Mucosa of rectum (tissue), 2 donors: ENCODE data around the gene PIKFYVE.

Experiments used
- H3K27ac ChIP-seq, 2 donors: one replicate each; pipeline ENCODE4 v1.7.0; 2013; ENCODE audit warnings: inconsistent platforms in 2 of 2, low read depth in 2 of 2, low read length in 2 of 2
- H3K27me3 ChIP-seq, 2 donors: one replicate each; pipeline ENCODE4 v1.7.0; 2013; ENCODE audit warnings: low read length in 2 of 2; ENCODE audit not compliant: control insufficient read depth in 2 of 2, insufficient read depth in 2 of 2
- H3K36me3 ChIP-seq, 2 donors: one replicate each; pipeline ENCODE4 v1.7.0; 2013; ENCODE audit warnings: low read length in 2 of 2; ENCODE audit not compliant: control insufficient read depth in 2 of 2, insufficient read depth in 2 of 2
- H3K4me1 ChIP-seq, 2 donors: one replicate each; pipeline ENCODE4 v1.7.0; 2013; ENCODE audit warnings: low read length in 2 of 2, mild to moderate bottlenecking in 1 of 2; ENCODE audit not compliant: control insufficient read depth in 2 of 2, insufficient read depth in 2 of 2
- H3K4me3 ChIP-seq, 2 donors: one replicate each; pipeline ENCODE4 v1.7.0; 2013; ENCODE audit warnings: low read length in 2 of 2
- H3K9ac ChIP-seq, 2 donors: one replicate each; pipeline ENCODE4 v1.7.0; 2013; ENCODE audit warnings: low read length in 2 of 2, low read depth in 1 of 2, mild to moderate bottlenecking in 1 of 2
- H3K9me3 ChIP-seq, 2 donors: one replicate each; pipeline ENCODE4 v1.7.0; 2013; ENCODE audit warnings: low read length in 2 of 2; ENCODE audit not compliant: control insufficient read depth in 2 of 2
- donor health status: healthy.
- donor health status: Normal muscosa, but diverticular disease.

Gene PIKFYVE

GRCh38 chr2:208296610-208297009, 30.6 kb downstream of the PIKFYVE start:
- H3K4me1 ChIP-seq: no peaks in the 10 kb centered on the region
- H3K9me3 ChIP-seq: no peaks in the 10 kb centered on the region
- H3K36me3 ChIP-seq: peaks cover 20 to 24% of the 10 kb centered on the region in 2 donors
- no peak overlapping the region for H3K9ac ChIP-seq
- no peak overlapping the region for H3K4me3 ChIP-seq
- no peaks in the 10 kb centered on the region for H3K27me3 ChIP-seq
- H3K27ac ChIP-seq: no peak overlapping the region

GRCh38 chr2:208297961-208298360, 31.9 kb downstream of the PIKFYVE start:
- no peaks in the 10 kb centered on the region for H3K4me1 ChIP-seq
- peaks cover 25 to 30% of the 10 kb centered on the region in 2 donors for H3K36me3 ChIP-seq
- H3K9me3 ChIP-seq: no peaks in the 10 kb centered on the region
- no peak overlapping the region for H3K4me3 ChIP-seq
- H3K27me3 ChIP-seq: no peaks in the 10 kb centered on the region
- H3K9ac ChIP-seq: no peak overlapping the region
- H3K27ac ChIP-seq: no peak overlapping the region

DNA sequence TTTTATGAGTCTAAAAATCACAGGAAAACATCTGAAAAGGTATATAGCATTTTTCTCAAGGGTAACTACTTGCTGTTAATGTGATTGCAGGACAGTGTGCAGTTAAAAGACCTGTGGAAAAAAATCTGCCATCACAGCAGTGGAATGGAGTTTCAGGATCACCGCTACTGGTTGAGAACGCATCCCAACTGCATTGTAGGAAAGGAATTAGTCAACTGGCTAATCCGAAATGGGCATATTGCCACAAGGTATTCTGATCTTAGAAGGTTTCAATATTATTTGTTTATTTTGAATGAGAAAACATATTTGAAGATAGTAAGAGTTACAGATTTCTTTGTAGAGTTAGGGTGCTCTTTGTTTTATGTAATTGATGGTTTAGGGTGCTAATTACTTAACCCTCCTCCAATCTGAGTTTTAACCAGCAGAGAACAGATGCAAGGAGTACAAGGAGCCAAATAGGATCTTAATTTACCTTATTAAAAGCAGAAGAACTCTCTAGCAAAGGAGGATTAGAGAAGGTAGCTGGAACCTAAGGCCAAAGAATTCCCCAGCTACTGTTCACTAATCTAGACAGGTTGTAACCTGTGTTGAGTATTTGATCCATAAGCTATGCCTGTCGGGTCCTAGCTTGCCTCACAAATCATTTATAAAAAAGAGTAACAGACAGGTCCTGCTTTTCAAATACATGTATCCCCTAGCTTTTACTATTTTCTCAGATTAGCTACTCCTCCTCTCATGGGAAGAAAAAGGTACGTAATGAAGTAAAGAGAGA, 35.0 kb downstream of the PIKFYVE start:
- H3K9ac ChIP-seq: no peak overlapping the region
- no peak overlapping the region for H3K27ac ChIP-seq
- peaks cover 44 to 46% of the 10 kb centered on the region in 2 donors for H3K36me3 ChIP-seq
- H3K9me3 ChIP-seq: no peaks in the 10 kb centered on the region
- no peaks in the 10 kb centered on the region for H3K4me1 ChIP-seq
- no peaks in the 10 kb centered on the region for H3K27me3 ChIP-seq
- no peak overlapping the region for H3K4me3 ChIP-seq

- H3K36me3 ChIP-seq: peaks cover 43 to 48% of the 10 kb centered on the region in 2 donors
Measured at GRCh38 chr2:208304157-208304556, 38.1 kb downstream of the PIKFYVE start.

DNA sequence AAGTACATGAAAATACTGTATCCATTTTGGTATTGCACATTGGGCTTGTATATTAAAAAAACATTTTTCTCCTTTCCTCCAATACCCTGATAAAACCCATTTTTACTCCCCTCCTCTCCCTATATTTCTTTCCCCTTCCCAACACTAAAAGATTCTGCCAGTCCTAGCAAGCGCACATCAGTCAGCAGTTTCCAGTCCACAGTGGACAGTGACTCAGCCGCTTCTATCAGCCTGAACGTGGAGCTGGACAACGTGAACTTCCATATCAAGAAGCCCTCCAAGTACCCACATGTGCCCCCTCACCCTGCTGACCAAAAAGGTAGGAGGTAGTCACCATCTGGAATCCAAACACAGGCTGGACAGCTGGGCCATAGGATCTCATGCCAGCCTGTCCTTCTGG, 38.6 kb downstream of the PIKFYVE start:
- H3K4me1 ChIP-seq: no peaks in the 10 kb centered on the region
- H3K9me3 ChIP-seq: no peaks in the 10 kb centered on the region
- H3K27ac ChIP-seq: no peak overlapping the region
- H3K27me3 ChIP-seq: no peaks in the 10 kb centered on the region
- H3K4me3 ChIP-seq: no peak overlapping the region
- no peak overlapping the region for H3K9ac ChIP-seq
- peaks cover 43 to 44% of the 10 kb centered on the region in 2 donors for H3K36me3 ChIP-seq

More at GRCh38 chr2:208304157-208304556, 38.1 kb downstream of the PIKFYVE start:
- Histone ChIP-seq H3K27me3 (no peaks in the 10 kb centered on the region), H3K27ac (no peak overlapping the region), H3K9ac (no peak overlapping the region), H3K4me3 (no peak overlapping the region), H3K9me3 (no peaks in the 10 kb centered on the region), H3K4me1 (no peaks in the 10 kb centered on the region)

GRCh38 chr2:208306291-208306690, 40.2 kb downstream of the PIKFYVE start:
- Histone ChIP-seq H3K4me3 (no peak overlapping the region), H3K9me3 (no peaks in the 10 kb centered on the region), H3K9ac (no peak overlapping the region), H3K27ac (no peak overlapping the region), H3K36me3 (peaks cover 33 to 36% of the 10 kb centered on the region in 2 donors), H3K4me1 (no peaks in the 10 kb centered on the region), H3K27me3 (no peaks in the 10 kb centered on the region)

GRCh38 chr2:208311321-208311720, 45.3 kb downstream of the PIKFYVE start:
- Histone ChIP-seq H3K9ac (no peak overlapping the region), H3K27ac (no peak overlapping the region)

DNA sequence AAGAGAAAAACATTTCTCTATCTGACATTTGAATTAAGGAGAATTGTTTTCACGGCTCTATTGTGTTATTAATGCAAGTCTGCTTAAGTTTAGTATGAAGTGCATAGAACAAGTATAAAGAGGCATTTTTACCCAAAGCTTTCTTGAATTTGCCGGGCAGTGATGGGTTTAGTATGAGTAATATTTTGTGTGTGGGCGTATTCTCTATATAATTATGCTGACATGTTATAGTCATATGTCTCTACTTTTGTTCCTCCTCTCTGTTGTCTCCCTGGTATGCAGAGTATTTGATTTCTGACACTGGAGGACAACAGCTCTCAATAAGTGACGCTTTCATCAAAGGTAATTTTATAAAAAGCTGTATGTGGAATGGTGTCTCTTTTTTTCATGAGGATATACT, 45.9 kb downstream of the PIKFYVE start:
- Histone ChIP-seq H3K4me1 (no peaks in the 10 kb centered on the region), H3K36me3 (peaks cover 13 to 16% of the 10 kb centered on the region in 2 donors), H3K9ac (no peak overlapping the region), H3K4me3 (no peak overlapping the region), H3K27me3 (no peaks in the 10 kb centered on the region), H3K9me3 (no peaks in the 10 kb centered on the region), H3K27ac (no peak overlapping the region)

More at GRCh38 chr2:208311321-208311720, 45.3 kb downstream of the PIKFYVE start:
- H3K9me3 ChIP-seq: no peaks in the 10 kb centered on the region
- H3K4me3 ChIP-seq: no peak overlapping the region
- H3K36me3 ChIP-seq: peaks cover 15 to 18% of the 10 kb centered on the region in 2 donors
- no peaks in the 10 kb centered on the region for H3K27me3 ChIP-seq
- H3K4me1 ChIP-seq: no peaks in the 10 kb centered on the region

DNA sequence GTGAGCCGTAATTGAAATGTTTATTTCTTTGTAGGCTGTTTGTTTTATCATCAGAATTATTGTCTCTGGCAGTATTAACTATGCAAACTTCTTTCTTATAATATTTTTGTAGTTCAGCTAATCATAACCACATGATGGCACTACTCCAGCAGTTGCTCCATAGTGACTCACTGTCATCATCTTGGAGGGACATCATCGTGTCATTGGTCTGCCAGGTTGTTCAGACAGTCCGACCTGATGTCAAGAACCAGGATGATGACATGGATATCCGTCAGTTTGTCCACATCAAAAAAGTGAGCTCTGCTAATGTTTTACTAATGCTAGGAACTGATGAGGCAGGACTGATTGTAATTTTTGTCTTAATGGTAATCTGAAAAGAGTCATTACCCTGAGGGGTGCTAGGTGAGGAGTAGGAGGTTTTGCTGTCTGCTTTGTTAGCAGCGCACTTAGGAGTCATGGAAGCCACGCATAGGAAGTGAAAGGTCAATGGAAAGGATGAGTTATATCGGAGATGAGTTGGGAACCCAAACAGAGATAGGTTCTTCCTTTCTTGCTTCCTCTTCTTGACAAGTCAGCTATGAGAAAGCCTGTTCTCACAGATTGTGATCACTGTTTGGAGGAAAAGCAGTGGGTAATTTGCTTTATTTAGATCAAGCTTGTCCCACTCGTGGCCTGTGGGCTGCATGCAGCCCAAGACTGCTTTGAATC, 49.2 kb downstream of the PIKFYVE start:
- no peak overlapping the region for H3K27ac ChIP-seq

GRCh38 chr2:208318127-208318526, 52.1 kb downstream of the PIKFYVE start:
- H3K36me3 ChIP-seq: peaks cover 29 to 30% of the 10 kb centered on the region in 2 donors
- H3K27ac ChIP-seq: no peak overlapping the region
- no peak overlapping the region for H3K4me3 ChIP-seq
- H3K4me1 ChIP-seq: no peaks in the 10 kb centered on the region
- H3K9ac ChIP-seq: no peak overlapping the region
- H3K9me3 ChIP-seq: no peaks in the 10 kb centered on the region
- H3K27me3 ChIP-seq: no peaks in the 10 kb centered on the region

More for the DNA sequence above, 49.2 kb downstream of the PIKFYVE start:
- H3K9ac ChIP-seq: no peak overlapping the region
- H3K4me3 ChIP-seq: no peak overlapping the region
- no peaks in the 10 kb centered on the region for H3K9me3 ChIP-seq
- no peaks in the 10 kb centered on the region for H3K27me3 ChIP-seq
- no peaks in the 10 kb centered on the region for H3K4me1 ChIP-seq
- H3K36me3 ChIP-seq: peaks cover 28% of the 10 kb centered on the region in 2 donors
